Tibial nerve (tissue), 4 donors: ENCODE data around the gene CGNL1. TPM values are rescaled to one million over a fixed set of nuclear protein-coding genes. Genes with fewer than 3 reads are reported as not detected.

Experiments
- DNase-seq, 2 donors: peaks; one replicate each; pipeline ENCODE4 v3.0.0-alpha.2; 2019; ENCODE audit warnings: low spot score in 2 of 2
- H3K27ac ChIP-seq, 4 donors: fragments of 200-600 bp; sonication (generic) in 3 of 4; one replicate each; pipeline ENCODE4 v1.5.1; 2017 to 2019; ENCODE audit warnings: mild to moderate bottlenecking in 1 of 4
- H3K27me3 ChIP-seq, 2 donors: fragments of 200-600 bp; sonication (generic) in 1 of 2; one replicate each; pipeline versions ENCODE4 v1.5.1 to v1.6.0; 2017 to 2019
- H3K36me3 ChIP-seq, 3 donors: fragments of 200-600 bp; sonication (generic); one replicate each; pipeline ENCODE4 v1.5.1; 2018 to 2019
- H3K4me1 ChIP-seq, 4 donors: fragments of 200-600 bp; sonication (generic) in 3 of 4; one replicate each; pipeline ENCODE4 v1.5.1; 2017 to 2019
- H3K4me3 ChIP-seq, 4 donors: fragments of 200-600 bp; sonication (generic) in 3 of 4; one replicate each; pipeline ENCODE4 v1.5.1; 2017 to 2019; ENCODE audit warnings: mild to moderate bottlenecking in 1 of 4, moderate library complexity in 1 of 4
- H3K9me3 ChIP-seq, 4 donors: fragments of 200-600 bp; sonication (generic) in 3 of 4; one replicate each; pipeline ENCODE4 v1.5.1; 2017 to 2019
- EP300 ChIP-seq, 2 donors: sonication (generic); formaldehyde crosslinking; IDR thresholded peaks; one replicate each; pipeline ENCODE4 v1.6.1; 2017; ENCODE audit warnings: antibody characterized with exemption in 2 of 2, mild to moderate bottlenecking in 1 of 2
- POLR2A ChIP-seq, 2 donors: fragments of 450-650 bp; IDR thresholded peaks; one replicate each; pipeline ENCODE4 v1.6.1; 2017; ENCODE audit warnings: antibody characterized with exemption in 2 of 2, mild to moderate bottlenecking in 2 of 2, moderate library complexity in 2 of 2
- WGBS, 2 donors: methylation state at CpG; one replicate each; pipeline ENCODE4 v1.1.5; 2018; 5-methylcytosine and 5-hydroxymethylcytosine counted together
- total RNA-seq, 4 donors: library from RNA; depleted of rRNA; stranded (reverse); fragments of >200 nt; gene quantifications; one replicate each; pipeline ENCODE4 v1.1.0, GENCODE V29; 2016
- TF ChIP-seq, protein P1 (sequence below), 5 experiments: fragments of 200-600 bp in 3 of 5; fragments of 450-650 bp in 2 of 5; sonication (generic) in 3 of 5; IDR thresholded peaks; one replicate each; pipeline ENCODE4 v1.5.1; 2016 to 2019; ENCODE audit warnings: antibody characterized with exemption in 5 of 5, mild to moderate bottlenecking in 3 of 5, moderate library complexity in 2 of 5

The CGNL1 gene
- total RNA-seq, 4 donors from 2014 or later, result 15.9 to 36.7 (median 29.2) TPM

DNA sequence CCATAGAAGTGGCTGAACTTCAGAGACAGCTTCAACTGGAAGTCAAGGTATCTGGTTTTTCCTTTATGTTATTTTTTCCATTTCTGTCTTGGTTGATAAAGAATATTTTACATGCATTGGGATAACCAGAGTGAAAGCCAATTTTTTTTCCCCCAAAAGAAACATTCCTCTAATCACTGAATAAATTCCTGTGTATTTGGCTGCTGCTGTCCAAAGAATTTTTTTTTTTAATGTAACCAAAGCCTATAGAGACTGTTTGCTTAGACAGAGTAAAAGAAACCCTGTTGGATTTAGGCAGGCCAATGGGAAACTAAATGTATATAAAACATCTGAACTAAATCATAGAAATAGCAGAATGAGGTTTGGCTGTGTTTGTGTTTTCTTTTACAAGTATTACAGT, 75.2 kb downstream of the CGNL1 start:
- Histone ChIP-seq H3K27me3 (no peaks in the 10 kb centered on the region), H3K27ac (no peak overlapping the region), H3K4me1 (no peaks in the 10 kb centered on the region), H3K9me3 (no peaks in the 10 kb centered on the region), H3K4me3 (no peak overlapping the region), H3K36me3 (peaks cover 0 to 13% (median 0%) of the 10 kb centered on the region in 3 donors)
- no peak for TF ChIP-seq POLR2A (IDR thresholded peaks at IDR 0.05)
- TF ChIP-seq, protein P1, sequence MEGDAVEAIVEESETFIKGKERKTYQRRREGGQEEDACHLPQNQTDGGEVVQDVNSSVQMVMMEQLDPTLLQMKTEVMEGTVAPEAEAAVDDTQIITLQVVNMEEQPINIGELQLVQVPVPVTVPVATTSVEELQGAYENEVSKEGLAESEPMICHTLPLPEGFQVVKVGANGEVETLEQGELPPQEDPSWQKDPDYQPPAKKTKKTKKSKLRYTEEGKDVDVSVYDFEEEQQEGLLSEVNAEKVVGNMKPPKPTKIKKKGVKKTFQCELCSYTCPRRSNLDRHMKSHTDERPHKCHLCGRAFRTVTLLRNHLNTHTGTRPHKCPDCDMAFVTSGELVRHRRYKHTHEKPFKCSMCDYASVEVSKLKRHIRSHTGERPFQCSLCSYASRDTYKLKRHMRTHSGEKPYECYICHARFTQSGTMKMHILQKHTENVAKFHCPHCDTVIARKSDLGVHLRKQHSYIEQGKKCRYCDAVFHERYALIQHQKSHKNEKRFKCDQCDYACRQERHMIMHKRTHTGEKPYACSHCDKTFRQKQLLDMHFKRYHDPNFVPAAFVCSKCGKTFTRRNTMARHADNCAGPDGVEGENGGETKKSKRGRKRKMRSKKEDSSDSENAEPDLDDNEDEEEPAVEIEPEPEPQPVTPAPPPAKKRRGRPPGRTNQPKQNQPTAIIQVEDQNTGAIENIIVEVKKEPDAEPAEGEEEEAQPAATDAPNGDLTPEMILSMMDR (IDR thresholded peaks at IDR 0.05), result no peak
- TF ChIP-seq EP300 (IDR thresholded peaks at IDR 0.05), result no peak
- DNase-seq, result no peak

DNA sequence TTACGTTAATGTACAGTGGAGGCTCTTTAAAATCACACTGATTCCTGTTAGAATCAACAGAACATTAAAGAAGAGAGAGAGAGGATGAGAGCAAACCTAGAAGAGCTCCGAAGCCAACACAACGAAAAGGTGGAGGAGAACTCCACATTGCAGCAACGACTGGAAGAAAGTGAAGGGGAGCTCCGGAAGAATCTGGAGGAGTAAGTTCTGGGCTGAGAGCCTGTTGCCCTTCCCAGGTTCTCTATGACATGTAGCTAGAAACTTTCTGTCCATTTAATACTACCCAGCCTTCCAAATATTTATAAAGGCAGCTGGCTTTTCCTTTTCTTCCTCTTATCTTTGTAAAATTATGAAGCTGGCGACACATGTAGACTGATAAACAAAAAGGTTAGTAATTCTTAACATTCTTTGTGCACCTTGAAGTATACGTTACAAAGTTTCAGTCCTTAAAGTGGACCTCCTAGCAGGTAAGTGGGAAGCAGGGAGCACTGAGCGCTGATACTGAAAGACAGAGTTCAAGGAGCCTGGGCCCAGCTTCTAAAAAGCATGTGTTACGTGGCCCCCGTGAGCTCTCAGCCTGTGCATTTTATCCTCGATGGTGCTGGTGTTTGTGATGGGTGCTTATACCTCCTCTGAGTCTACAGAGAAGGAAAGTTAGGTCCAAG, 75.9 kb downstream of the CGNL1 start:
- Histone ChIP-seq H3K4me1 (no peaks in the 10 kb centered on the region), H3K9me3 (no peaks in the 10 kb centered on the region), H3K27me3 (no peaks in the 10 kb centered on the region), H3K27ac (no peak overlapping the region), H3K36me3 (peaks cover 0 to 13% (median 0%) of the 10 kb centered on the region in 3 donors), H3K4me3 (no peak overlapping the region)
- 85 to 86% methylated on average over 11 of the region's 11 CpGs for WGBS, 2 donors
- TF ChIP-seq POLR2A (IDR thresholded peaks at IDR 0.05) (no peak), EP300 (IDR thresholded peaks at IDR 0.05) (no peak)
- TF ChIP-seq, protein P1 (IDR thresholded peaks at IDR 0.05), result no peak
- no peak for DNase-seq

DNA sequence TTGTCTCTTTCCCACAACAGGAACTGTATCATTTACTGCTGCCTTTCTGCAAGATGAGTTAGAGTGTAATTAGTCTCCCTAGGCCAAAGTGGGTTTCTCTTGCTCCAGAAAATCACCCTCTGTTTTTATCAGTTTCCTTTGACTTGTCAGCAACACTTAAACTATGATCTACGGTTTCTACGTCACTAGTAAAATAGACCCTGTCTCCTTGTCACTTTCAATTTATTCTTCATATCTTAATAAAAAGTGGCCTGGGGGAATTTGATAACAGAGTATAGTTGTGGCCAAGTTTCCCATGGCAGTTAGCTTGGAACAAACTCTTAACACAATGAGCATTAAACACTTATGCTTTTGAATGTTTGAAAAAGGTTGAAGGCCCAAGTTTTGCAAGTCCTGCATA, 79.6 kb downstream of the CGNL1 start:
- Histone ChIP-seq H3K4me3 (no peak overlapping the region), H3K36me3 (peaks cover 0 to 13% (median 0%) of the 10 kb centered on the region in 3 donors), H3K27ac (no peak overlapping the region), H3K9me3 (no peaks in the 10 kb centered on the region), H3K4me1 (no peaks in the 10 kb centered on the region), H3K27me3 (no peaks in the 10 kb centered on the region)
- TF ChIP-seq POLR2A (IDR thresholded peaks at IDR 0.05), result no peak
- no peak for DNase-seq
- 77 to 78% methylated on average over 2 of the region's 2 CpGs for WGBS, 2 donors

DNA sequence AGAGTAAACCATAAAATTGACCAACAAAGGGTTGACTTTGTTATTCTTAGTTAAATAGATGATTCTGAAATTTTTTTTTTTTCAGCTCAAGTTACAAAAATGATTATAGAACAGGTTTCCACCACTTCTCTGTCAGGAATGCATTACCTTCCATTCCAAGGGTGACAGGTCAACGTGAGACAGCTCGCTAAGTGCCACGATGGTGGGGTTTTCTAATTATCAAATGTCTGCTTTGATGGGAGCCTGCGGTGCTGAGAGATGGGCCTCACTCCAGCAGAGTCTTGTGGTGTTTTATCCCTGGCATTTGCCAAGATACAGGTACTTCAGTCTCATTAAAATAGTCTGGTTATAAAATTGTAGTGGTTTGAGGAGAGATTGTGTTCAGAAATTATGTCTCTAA, 80.3 kb downstream of the CGNL1 start:
- Histone ChIP-seq H3K27me3 (no peaks in the 10 kb centered on the region), H3K36me3 (peaks cover 0 to 13% (median 0%) of the 10 kb centered on the region in 3 donors), H3K9me3 (no peaks in the 10 kb centered on the region), H3K27ac (no peak overlapping the region), H3K4me1 (no peaks in the 10 kb centered on the region), H3K4me3 (no peak overlapping the region)
- 75 to 78% methylated on average over 4 of the region's 4 CpGs for WGBS, 2 donors
- DNase-seq, result no peak
- TF ChIP-seq POLR2A (IDR thresholded peaks at IDR 0.05) (no peak), EP300 (IDR thresholded peaks at IDR 0.05) (no peak)
- TF ChIP-seq, protein P1 (IDR thresholded peaks at IDR 0.05), result no peak

DNA sequence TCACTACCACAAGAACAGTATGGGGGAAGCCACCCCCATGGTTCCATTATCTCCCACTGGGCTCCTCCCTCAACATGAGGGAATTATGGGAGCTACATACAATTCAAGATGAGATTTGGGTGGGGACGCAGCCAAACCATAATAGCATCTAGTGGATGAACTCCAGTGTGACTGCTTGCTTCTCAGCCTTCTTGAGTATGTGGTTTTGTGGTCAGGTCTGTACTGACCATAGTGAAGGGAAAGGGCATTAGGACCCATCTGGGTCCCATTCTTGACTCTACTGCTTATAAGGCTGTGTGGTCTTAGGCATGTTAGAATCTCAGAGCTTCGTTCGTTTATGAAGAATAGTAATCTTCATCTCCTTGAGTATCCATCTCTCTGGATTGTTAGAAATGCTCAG, 81.4 kb downstream of the CGNL1 start:
- DNase-seq, result no peak
- 82 to 88% methylated on average over 3 of the region's 3 CpGs for WGBS, 2 donors
- TF ChIP-seq POLR2A (IDR thresholded peaks at IDR 0.05) (no peak), EP300 (IDR thresholded peaks at IDR 0.05) (no peak)
- TF ChIP-seq, protein P1 (IDR thresholded peaks at IDR 0.05), result no peak
- H3K27me3 ChIP-seq, result no peaks in the 10 kb centered on the region
- peaks cover 0 to 6% (median 0%) of the 10 kb centered on the region in 3 donors for H3K36me3 ChIP-seq
- H3K27ac ChIP-seq, result no peak overlapping the region
- H3K4me1 ChIP-seq, result peaks cover 0 to 9% (median 3%) of the 10 kb centered on the region in 4 donors
- no peaks in the 10 kb centered on the region for H3K9me3 ChIP-seq
- H3K4me3 ChIP-seq, result no peak overlapping the region
